HG02870 (cell line): ENCODE data around the gene VEGFC.

Source experiments
- ATAC-seq: cut with Tn5 transposase; IDR thresholded peaks from one replicate; pipeline ENCODE4 v1.9.1; 2021; ENCODE audit warnings: mild to moderate bottlenecking, moderate library complexity; ENCODE audit not compliant: unreplicated experiment

VEGFC gene

GRCh38 chr4:176799653-176800052 lies 6.9 kb upstream of the VEGFC start:
- ATAC-seq = no peak

GRCh38 chr4:176798540-176798939 lies 5.8 kb upstream of the VEGFC start:
- no peak for ATAC-seq

- ATAC-seq = no peak
Observed at GRCh38 chr4:176795441-176795840, 2.7 kb upstream of the VEGFC start.

GRCh38 chr4:176794651-176795050 lies 1.9 kb upstream of the VEGFC start:
- no peak for ATAC-seq

- no peak for ATAC-seq
Observed at GRCh38 chr4:176794151-176794550, 1.4 kb upstream of the VEGFC start.

- no peak for ATAC-seq
Observed at GRCh38 chr4:176793060-176793605, 411 bp upstream of the VEGFC start.

GRCh38 chr4:176791591-176792325 lies 964 bp downstream of the VEGFC start:
- ATAC-seq = no peak

GRCh38 chr4:176790398-176790797 lies 2.3 kb downstream of the VEGFC start:
- no peak for ATAC-seq

GRCh38 chr4:176789955-176790354 lies 2.8 kb downstream of the VEGFC start:
- peak; percentile 67 for ATAC-seq

GRCh38 chr4:176788971-176789370 lies 3.8 kb downstream of the VEGFC start:
- no peak for ATAC-seq

GRCh38 chr4:176788248-176788647 lies 4.5 kb downstream of the VEGFC start:
- ATAC-seq = no peak

GRCh38 chr4:176784816-176785215 lies 7.9 kb downstream of the VEGFC start:
- no peak for ATAC-seq

GRCh38 chr4:176782794-176783193 lies 9.9 kb downstream of the VEGFC start:
- ATAC-seq = no peak

GRCh38 chr4:176782191-176782590 lies 10.5 kb downstream of the VEGFC start:
- no peak for ATAC-seq

GRCh38 chr4:176781739-176782100 lies 11.0 kb downstream of the VEGFC start:
- no peak for ATAC-seq

GRCh38 chr4:176780995-176781738 lies 11.6 kb downstream of the VEGFC start:
- no peak for ATAC-seq

GRCh38 chr4:176779421-176779820 lies 13.3 kb downstream of the VEGFC start:
- no peak for ATAC-seq

- no peak for ATAC-seq
Observed at GRCh38 chr4:176778491-176778890, 14.2 kb downstream of the VEGFC start.

GRCh38 chr4:176778063-176778462 lies 14.7 kb downstream of the VEGFC start:
- no peak for ATAC-seq

GRCh38 chr4:176775338-176775737 lies 17.4 kb downstream of the VEGFC start:
- no peak for ATAC-seq

- no peak for ATAC-seq
Observed at GRCh38 chr4:176774852-176775251, 17.9 kb downstream of the VEGFC start.

- ATAC-seq = no peak
Observed at GRCh38 chr4:176769514-176769913, 23.2 kb downstream of the VEGFC start.
